LNCaP clone FGC (cell line): ENCODE measurements around the gene RFTN1.

ENCODE experiments used
- DNase-seq: peaks from one replicate; pipeline ENCODE4 v3.0.0-alpha.2; 2011; ENCODE audit warnings: low read depth
- H3K4me3 ChIP-seq: 2 replicates; pipeline ENCODE4 v1.5.1; 2011; ENCODE audit warnings: mild to moderate bottlenecking, low read depth, low read length, control low read depth
- TF ChIP-seq, protein P1 (sequence below): IDR thresholded peaks from 2 replicates; pipeline ENCODE4 v1.5.1; 2012; ENCODE audit warnings: mild to moderate bottlenecking; ENCODE audit not compliant: control insufficient read depth, insufficient read depth; ENCODE audit errors: extremely low read depth

The RFTN1 gene

DNA sequence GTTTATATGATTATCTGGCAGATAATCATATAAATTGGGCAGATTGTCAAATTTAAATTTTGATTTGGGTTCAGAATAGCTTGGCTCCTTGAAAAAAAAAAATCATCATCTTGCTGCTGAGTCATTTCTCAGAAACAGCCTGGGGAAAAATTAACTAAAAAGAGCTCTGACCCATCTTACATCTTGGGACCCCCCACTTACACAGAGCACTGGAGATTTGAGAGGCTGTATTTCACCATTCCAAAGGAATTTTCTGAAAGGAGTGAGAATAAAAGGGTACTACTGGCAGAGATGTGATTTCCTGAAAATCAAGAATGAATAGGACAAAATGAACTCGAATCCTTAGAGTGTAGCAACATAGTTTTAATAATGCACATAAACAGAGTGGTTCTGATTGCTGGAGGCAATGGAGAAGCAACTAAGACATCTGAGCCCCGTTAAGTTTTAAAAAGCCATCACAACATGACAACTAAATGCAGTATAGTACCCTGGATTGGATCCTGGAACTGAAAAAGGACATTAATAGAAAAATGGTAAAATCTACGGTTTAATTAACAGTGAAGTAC lies 97.5 kb downstream of the RFTN1 start:
- H3K4me3 ChIP-seq: no peak overlapping the region
- DNase-seq: no peak
- TF ChIP-seq, protein P1, sequence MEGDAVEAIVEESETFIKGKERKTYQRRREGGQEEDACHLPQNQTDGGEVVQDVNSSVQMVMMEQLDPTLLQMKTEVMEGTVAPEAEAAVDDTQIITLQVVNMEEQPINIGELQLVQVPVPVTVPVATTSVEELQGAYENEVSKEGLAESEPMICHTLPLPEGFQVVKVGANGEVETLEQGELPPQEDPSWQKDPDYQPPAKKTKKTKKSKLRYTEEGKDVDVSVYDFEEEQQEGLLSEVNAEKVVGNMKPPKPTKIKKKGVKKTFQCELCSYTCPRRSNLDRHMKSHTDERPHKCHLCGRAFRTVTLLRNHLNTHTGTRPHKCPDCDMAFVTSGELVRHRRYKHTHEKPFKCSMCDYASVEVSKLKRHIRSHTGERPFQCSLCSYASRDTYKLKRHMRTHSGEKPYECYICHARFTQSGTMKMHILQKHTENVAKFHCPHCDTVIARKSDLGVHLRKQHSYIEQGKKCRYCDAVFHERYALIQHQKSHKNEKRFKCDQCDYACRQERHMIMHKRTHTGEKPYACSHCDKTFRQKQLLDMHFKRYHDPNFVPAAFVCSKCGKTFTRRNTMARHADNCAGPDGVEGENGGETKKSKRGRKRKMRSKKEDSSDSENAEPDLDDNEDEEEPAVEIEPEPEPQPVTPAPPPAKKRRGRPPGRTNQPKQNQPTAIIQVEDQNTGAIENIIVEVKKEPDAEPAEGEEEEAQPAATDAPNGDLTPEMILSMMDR: no peak

DNA sequence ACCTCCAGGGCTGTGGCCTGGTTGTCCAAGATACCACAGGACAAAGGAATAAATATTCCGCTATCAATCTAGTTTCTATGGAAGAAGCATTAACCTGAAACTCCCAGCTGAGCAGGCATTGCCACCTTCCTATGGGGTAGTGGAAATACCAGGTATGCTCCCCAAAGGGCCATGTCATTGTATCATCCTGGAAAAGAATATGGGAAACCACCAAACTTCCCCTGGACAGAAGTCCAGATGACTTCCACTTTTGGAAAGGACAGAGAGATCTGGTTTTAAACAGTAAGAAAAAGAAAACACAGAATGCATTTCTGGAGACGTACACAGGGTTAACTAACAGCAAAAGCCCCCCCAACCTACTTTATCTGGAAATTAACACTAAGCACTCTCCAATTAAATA lies 100.2 kb downstream of the RFTN1 start:
- no peak for DNase-seq
- H3K4me3 ChIP-seq: no peak overlapping the region

DNA sequence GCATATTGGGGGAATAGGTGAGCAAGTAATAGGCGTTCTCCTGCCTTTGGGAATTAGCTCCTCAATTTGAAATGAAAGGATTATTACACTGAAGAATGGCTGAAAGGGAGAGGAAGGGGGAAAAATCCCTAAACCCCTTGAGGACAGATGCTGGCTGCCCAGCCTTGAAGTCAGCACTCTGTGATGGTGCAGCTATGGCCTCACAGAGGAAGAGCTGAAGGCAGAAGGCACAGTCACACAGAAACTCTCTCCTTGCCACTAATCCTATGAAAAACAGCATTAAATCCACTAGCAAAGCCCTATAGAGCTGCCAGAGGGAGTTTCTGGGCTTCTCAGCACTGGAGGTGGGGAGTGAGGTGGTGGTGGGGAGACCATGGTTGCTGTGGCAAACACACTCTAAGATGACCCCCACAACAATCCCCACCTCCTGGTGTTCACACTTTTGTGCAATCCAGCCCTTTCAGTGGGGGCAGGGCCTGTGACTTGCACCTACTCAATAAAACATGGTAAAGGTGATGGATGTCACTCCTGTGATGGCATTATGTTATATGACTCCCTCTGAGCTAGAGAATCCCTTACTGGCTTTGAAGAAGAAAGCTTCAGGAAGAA lies 101.2 kb downstream of the RFTN1 start:
- DNase-seq: no peak
- H3K4me3 ChIP-seq: no peak overlapping the region
- TF ChIP-seq, protein P1: no peak

More for the DNA sequence above, 100.2 kb downstream of the RFTN1 start:
- TF ChIP-seq, protein P1: no peak

DNA sequence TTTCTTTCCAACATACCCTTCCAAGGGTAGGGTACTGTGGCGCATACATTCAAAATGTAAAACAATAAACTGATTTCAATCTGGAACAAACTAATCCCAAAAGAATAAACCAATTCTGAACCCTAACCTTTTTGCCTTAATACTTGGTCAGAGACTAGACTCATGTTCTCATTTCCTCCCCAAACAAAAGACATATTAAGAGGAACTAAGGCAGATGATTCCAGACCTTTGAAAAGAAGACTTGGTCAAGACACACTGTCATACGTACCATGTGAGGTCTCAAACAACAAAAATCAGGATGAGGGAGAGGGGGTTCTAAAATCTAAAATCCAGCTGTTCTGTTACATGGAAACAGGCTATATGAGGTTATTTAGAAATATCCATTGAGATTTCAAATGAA lies 102.1 kb downstream of the RFTN1 start:
- H3K4me3 ChIP-seq: no peak overlapping the region
- TF ChIP-seq, protein P1: no peak
- DNase-seq: no peak

DNA sequence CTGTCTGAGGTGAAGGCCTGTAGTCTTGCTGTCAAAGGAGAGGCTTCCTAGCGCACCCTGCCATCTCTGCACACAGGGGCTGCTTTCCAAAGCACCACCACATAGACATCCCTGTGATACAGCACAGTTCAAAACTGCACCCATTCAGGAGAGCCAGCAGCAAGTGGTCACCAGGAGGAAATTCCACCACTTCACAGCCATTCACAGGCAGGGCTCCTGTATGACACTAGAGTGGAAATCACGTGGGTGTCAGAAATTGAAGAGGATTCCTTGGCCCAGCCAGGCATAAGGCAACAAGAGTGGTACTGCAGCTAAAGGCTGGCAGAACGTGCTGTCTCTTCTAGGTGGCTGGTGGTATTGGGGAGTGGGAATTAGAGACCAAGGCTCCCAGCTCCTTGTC lies 102.8 kb downstream of the RFTN1 start:
- no peak for DNase-seq
- TF ChIP-seq, protein P1: no peak
- no peak overlapping the region for H3K4me3 ChIP-seq

DNA sequence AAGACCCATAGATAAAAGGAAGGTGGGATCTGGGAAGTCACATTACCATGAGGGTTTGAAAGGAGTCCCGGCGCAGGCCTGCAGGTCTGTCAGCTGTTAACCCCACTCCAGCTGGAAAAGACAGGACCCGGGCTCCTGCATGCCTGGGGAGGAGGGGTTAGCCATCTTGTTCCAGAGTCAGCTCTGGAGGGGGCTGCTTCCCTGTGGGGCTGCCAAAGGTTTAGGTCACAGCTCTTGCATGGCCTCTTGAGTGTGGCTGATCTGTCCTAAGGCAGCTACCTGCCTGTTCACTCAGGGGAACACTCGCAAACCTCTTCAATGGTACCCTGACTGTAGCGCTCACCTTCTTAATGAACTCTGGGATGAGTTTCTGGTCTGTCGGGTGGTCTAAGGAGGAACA lies 104.5 kb downstream of the RFTN1 start:
- no peak overlapping the region for H3K4me3 ChIP-seq
- no peak for DNase-seq
- TF ChIP-seq, protein P1: no peak

DNA sequence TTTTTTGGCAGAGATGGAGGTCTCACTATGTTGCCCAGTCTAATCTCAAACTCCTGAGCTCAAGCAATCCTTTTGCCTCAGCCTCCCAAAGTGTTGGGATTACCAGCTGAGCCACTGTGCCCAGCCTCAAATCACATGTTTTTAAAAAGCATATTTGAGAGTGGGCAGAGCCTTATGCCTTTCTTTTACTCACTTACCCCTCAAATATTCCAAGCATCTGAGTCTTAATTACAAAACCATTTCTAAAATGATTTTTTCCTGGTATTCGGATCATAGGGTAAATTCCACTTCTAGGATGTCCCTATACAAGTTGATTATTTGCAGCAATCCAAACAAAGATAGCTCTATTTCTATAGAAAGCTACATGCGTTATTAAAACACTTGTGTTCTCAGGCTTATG lies 106.1 kb downstream of the RFTN1 start:
- H3K4me3 ChIP-seq: no peak overlapping the region
- DNase-seq: no peak
- TF ChIP-seq, protein P1: no peak
